Heart left ventricle (tissue), 13 donors: ENCODE measurements around the gene UBE2I.

ENCODE experiments used
- POLR2A ChIP-seq, 2 donors: fragments of 450-650 bp; IDR thresholded peaks; one replicate each; pipeline ENCODE4 v1.6.1; 2017; ENCODE audit warnings: antibody characterized with exemption in 2 of 2, mild to moderate bottlenecking in 2 of 2, moderate library complexity in 2 of 2
- TF ChIP-seq, protein P1 (sequence below), 12 donors: fragments of 200-600 bp; sonication (generic) in 4 of 12; IDR thresholded peaks; one replicate each; pipeline versions ENCODE4 v1.5.0 to v1.8.0; 2018 to 2022; ENCODE audit warnings: antibody characterized with exemption in 12 of 12, mild to moderate bottlenecking in 5 of 12
- donor health status: ischemic (EF 13 %, LVEDD 7.1; RV severe dilation, severe dysfunction).
- donor health status: DM: no; HTN: yes; CAD: no.
- donor health status: DM: no; HTN: no; CAD: no.
- donor health status: ischemic (EF 25% LVEDD 6.9; RV normal size, moderate dysfunction).
- donor health status: ischemic (EF 25% LVEDD 5.7; RV mildly dilated, moderate dysfunction).
- donor health status: ischemic (EF 35%, LVEDD 5.7; RV mildly dilated, moderate dysfunction).
- donor health status: nonischemic (EF 11% LVEDD 7.7; RV severe dilation, severe dysfunction).
- donor health status: DM: yes; HTN: yes; CAD: no.
- donor health status: PGD.
- donor health status: ischemic (EF 29% LVEDD 5.4; RV normal size, mild dysfunction).
- donor health status: nonischemic (EF 23%, LVEDD 6.1; RV moderate dilation, normal function).

DNA sequence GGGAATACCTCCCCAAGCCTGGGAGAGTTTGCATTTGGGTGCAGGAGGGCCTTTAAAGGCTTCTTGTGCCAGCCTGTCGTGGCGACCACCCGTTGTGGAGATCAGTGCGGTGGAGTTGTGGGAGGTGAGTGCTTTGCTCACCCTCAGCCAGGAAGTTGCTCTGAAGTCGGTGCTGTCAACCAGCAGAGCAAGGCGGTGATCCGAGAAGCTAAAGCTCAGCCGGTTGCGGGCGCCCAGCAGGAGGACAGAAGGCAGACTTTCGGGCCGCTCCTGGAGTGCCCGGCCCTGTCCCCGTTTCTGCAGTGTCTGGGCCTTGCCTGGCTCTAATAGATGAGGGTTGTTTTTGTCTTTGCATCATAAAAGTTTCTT is 1.4 kb downstream of the UBE2I start:
- no peak for TF ChIP-seq POLR2A (IDR thresholded peaks at IDR 0.05)
- TF ChIP-seq, protein P1, sequence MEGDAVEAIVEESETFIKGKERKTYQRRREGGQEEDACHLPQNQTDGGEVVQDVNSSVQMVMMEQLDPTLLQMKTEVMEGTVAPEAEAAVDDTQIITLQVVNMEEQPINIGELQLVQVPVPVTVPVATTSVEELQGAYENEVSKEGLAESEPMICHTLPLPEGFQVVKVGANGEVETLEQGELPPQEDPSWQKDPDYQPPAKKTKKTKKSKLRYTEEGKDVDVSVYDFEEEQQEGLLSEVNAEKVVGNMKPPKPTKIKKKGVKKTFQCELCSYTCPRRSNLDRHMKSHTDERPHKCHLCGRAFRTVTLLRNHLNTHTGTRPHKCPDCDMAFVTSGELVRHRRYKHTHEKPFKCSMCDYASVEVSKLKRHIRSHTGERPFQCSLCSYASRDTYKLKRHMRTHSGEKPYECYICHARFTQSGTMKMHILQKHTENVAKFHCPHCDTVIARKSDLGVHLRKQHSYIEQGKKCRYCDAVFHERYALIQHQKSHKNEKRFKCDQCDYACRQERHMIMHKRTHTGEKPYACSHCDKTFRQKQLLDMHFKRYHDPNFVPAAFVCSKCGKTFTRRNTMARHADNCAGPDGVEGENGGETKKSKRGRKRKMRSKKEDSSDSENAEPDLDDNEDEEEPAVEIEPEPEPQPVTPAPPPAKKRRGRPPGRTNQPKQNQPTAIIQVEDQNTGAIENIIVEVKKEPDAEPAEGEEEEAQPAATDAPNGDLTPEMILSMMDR (IDR thresholded peaks at IDR 0.05), result no peak
